HCT116 (cell line): ENCODE data around the gene OR2H1. TPM values are rescaled to one million over a fixed set of nuclear protein-coding genes. Genes with fewer than 3 reads are reported as not detected.
"Not testable (repeated sequence)": the region's sequence is repeated elsewhere in the genome, so short reads cannot be mapped to it uniquely, and the experiment has no call there.

Experiments
- ATAC-seq: fragments of 200-7000 bp; cut with Tn5 transposase; 2 replicates; pipeline ENCODE4 v1.9.1; 2020; ENCODE audit warnings: mild to moderate bottlenecking, moderate library complexity
- BruUV-seq: library from RNA; stranded (reverse); fragments of 400-500 nt; replicated peaks from 2 replicates; lab custom pipeline; 2021; lab: Mats Ljungman, UMichigan
- CTCF ChIA-PET: fragments of 300-600 bp; sonication (Branson Sonifier 250); formaldehyde crosslinking; loops from one replicate; lab custom pipeline; 2021; ENCODE audit warnings: antibody characterized with exemption; lab: Charles Lee
- POLR2A ChIA-PET: fragments of 300-600, 350-600 bp; sonication (Branson Sonifier 250); formaldehyde crosslinking; loops from one replicate; lab custom pipeline; 2021; ENCODE audit warnings: antibody characterized with exemption; lab: Charles Lee
- RAD21 ChIA-PET, 2 experiments: fragments of 300-600 bp; sonication (Branson Sonifier 250); formaldehyde crosslinking; loops; one replicate each; lab custom pipeline; 2023; ENCODE audit warnings: low total read pairs in 2 of 2; ENCODE audit not compliant: uncharacterized antibody in 2 of 2, unreplicated experiment in 2 of 2, low non-redundant PET in 1 of 2; lab: Charles Lee
- DNase-seq: peaks from one replicate; pipeline ENCODE4 v3.0.0-alpha.2; 2010; ENCODE audit warnings: low read depth, low spot score
- H2AFZ ChIP-seq: fragments of 200-600 bp; shearing (Covaris generic), sonication (generic); 2 replicates; pipeline ENCODE4 v1.6.1; 2017; ENCODE audit warnings: low read depth, mixed run types, mixed read lengths, antibody characterized with exemption, low read length; ENCODE audit not compliant: poor library complexity, severe bottlenecking
- H3K27ac ChIP-seq: 2 replicates; pipeline ENCODE4 v1.5.1; 2012; ENCODE audit warnings: low read depth, low read length
- H3K27me3 ChIP-seq: fragments of 200-600 bp; sonication (generic); 2 replicates; pipeline ENCODE4 v1.6.1; 2016; ENCODE audit warnings: mixed run types, low read length, mixed read lengths; ENCODE audit not compliant: insufficient read depth
- H3K36me3 ChIP-seq, 2 experiments: fragments of 200-500 bp in 1 of 2; fragments of 200-600 bp in 1 of 2; sonication (Bioruptor generic) in 1 of 2; sonication (generic) in 1 of 2; 2 replicates each; pipeline versions ENCODE4 v1.5.1 to v1.6.1; 2014 to 2016; ENCODE audit warnings: low read length in 2 of 2, inconsistent platforms in 1 of 2, mixed read lengths in 1 of 2, mixed run types in 1 of 2; ENCODE audit not compliant: insufficient read depth in 2 of 2, control insufficient read depth in 1 of 2
- H3K4me1 ChIP-seq, 2 experiments: fragments of 200-600 bp in 1 of 2; sonication (generic) in 1 of 2; 2 replicates each; pipeline versions ENCODE4 v1.5.1 to v1.6.1; 2012 to 2017; ENCODE audit warnings: low read length in 2 of 2, inconsistent platforms in 1 of 2, mild to moderate bottlenecking in 1 of 2, mixed read lengths in 1 of 2, mixed run types in 1 of 2, moderate library complexity in 1 of 2; ENCODE audit not compliant: insufficient read depth in 2 of 2, control insufficient read depth in 1 of 2
- H3K4me2 ChIP-seq: fragments of 200-600 bp; sonication (generic); 2 replicates; pipeline ENCODE4 v1.6.1; 2017; ENCODE audit warnings: mixed run types, low read length, mixed read lengths
- H3K4me3 ChIP-seq, 2 experiments: fragments of 200-600 bp in 1 of 2; sonication (generic) in 1 of 2; replicated peaks in 1 of 2; 2 replicates each; pipeline ENCODE4 v1.5.1; 2011 to 2016; ENCODE audit warnings: low read length in 2 of 2, control low read depth in 1 of 2, low read depth in 1 of 2, mild to moderate bottlenecking in 1 of 2, mixed read lengths in 1 of 2, mixed run types in 1 of 2
- H3K79me2 ChIP-seq: fragments of 200-600 bp; sonication (generic); 2 replicates; pipeline ENCODE4 v1.6.1; 2017; ENCODE audit warnings: mild to moderate bottlenecking, mixed run types, low read length, moderate library complexity, mixed read lengths; ENCODE audit not compliant: insufficient read depth
- H3K9ac ChIP-seq: fragments of 200-600 bp; sonication (generic); 2 replicates; pipeline ENCODE4 v1.6.1; 2016; ENCODE audit warnings: low read length, mixed read lengths
- H3K9me2 ChIP-seq: fragments of 200-600 bp; sonication (generic), shearing (Covaris generic); 2 replicates; pipeline ENCODE4 v1.6.1; 2017; ENCODE audit warnings: mixed run types, mild to moderate bottlenecking, moderate library complexity; ENCODE audit not compliant: insufficient read depth
- H3K9me3 ChIP-seq, 2 experiments: fragments of 200-500 bp in 1 of 2; fragments of 200-600 bp in 1 of 2; sonication (Bioruptor generic) in 1 of 2; sonication (generic) in 1 of 2; 2 replicates each; pipeline ENCODE4 v1.6.1; 2014 to 2017; ENCODE audit warnings: low read length in 2 of 2, mixed read lengths in 2 of 2, inconsistent platforms in 1 of 2, low read depth in 1 of 2, mild to moderate bottlenecking in 1 of 2, mixed run types in 1 of 2, moderate library complexity in 1 of 2; ENCODE audit not compliant: control insufficient read depth in 1 of 2, insufficient read depth in 1 of 2
- H4K20me1 ChIP-seq: fragments of 200-600 bp; sonication (generic), shearing (Covaris generic); 2 replicates; pipeline ENCODE4 v1.6.1; 2017; ENCODE audit warnings: mixed run types, mild to moderate bottlenecking, moderate library complexity; ENCODE audit not compliant: insufficient read depth
- ATF3 ChIP-seq: IDR thresholded peaks from 2 replicates; pipeline ENCODE4 v1.6.1; 2012
- ELF1 ChIP-seq: IDR thresholded peaks from 2 replicates; pipeline ENCODE4 v1.6.1; 2012; ENCODE audit warnings: low read depth, borderline replicate concordance
- EZH2phosphoT487 ChIP-seq: fragments of 200-600 bp; IDR thresholded peaks from 2 replicates; pipeline ENCODE4 v1.6.1; 2018; ENCODE audit warnings: antibody characterized with exemption, borderline replicate concordance
- POLR2AphosphoS5 ChIP-seq: IDR thresholded peaks from 2 replicates; pipeline ENCODE4 v1.6.1; 2011; ENCODE audit warnings: mild to moderate bottlenecking, low read depth, low read length, moderate library complexity
- RAD21 ChIP-seq: IDR thresholded peaks from 2 replicates; pipeline ENCODE4 v1.6.1; 2012; ENCODE audit warnings: low read depth, mild to moderate bottlenecking
- SP1 ChIP-seq: IDR thresholded peaks from 2 replicates; pipeline ENCODE4 v1.6.1; 2012; ENCODE audit warnings: low read depth
- SRF ChIP-seq: IDR thresholded peaks from 2 replicates; pipeline ENCODE4 v1.6.1; 2012; ENCODE audit warnings: low read depth
- intact Hi-C: fragments of 100-400 bp; cut with micrococcal nuclease; formaldehyde crosslinking; loops from 2 replicates; pipeline ENCODE4 v1.10.0; 2022
- total RNA-seq: library from RNA; stranded (reverse); gene quantifications from one replicate; pipeline ENCODE4 v1.2.1, GENCODE V29; 2021; ENCODE audit not compliant: unreplicated experiment
- TF ChIP-seq, protein P1 (sequence below): IDR thresholded peaks from 2 replicates; pipeline ENCODE4 v1.6.1; 2011; ENCODE audit warnings: mild to moderate bottlenecking, low read length, moderate library complexity; ENCODE audit not compliant: insufficient replicate concordance; ENCODE audit errors: extremely low read depth

The OR2H1 gene
- total RNA-seq, 1 experiment from 2014 or later: not detected

DNA sequence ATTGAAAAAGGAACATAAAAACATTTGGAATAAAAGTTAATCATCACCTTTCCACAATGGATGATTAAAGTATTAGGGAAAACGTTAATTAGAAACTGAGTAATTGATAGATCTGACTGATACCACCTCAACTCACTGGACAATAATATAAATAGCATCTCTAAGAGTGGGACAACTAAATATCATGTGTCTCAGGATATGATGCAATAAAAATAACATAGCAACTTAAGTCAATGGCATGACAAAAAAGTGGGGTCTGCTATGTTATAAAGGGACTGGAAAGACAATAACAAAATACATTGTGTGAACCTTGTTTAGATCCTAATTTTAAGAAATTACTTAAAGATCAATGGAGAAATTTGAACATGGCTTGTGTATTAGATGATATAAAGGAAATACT lies 31.9 kb upstream of the OR2H1 start (continued):
- TF ChIP-seq, protein P1, sequence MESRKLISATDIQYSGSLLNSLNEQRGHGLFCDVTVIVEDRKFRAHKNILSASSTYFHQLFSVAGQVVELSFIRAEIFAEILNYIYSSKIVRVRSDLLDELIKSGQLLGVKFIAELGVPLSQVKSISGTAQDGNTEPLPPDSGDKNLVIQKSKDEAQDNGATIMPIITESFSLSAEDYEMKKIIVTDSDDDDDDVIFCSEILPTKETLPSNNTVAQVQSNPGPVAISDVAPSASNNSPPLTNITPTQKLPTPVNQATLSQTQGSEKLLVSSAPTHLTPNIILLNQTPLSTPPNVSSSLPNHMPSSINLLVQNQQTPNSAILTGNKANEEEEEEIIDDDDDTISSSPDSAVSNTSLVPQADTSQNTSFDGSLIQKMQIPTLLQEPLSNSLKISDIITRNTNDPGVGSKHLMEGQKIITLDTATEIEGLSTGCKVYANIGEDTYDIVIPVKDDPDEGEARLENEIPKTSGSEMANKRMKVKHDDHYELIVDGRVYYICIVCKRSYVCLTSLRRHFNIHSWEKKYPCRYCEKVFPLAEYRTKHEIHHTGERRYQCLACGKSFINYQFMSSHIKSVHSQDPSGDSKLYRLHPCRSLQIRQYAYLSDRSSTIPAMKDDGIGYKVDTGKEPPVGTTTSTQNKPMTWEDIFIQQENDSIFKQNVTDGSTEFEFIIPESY: no peak
- TF ChIP-seq ATF3: no peak
- TF ChIP-seq SRF: no peak
- TF ChIP-seq EZH2phosphoT487: no peak

- intact Hi-C loops: no loop called here
- H3K79me2 ChIP-seq: no peaks in the 10 kb centered on the region
- H3K36me3 ChIP-seq: no peaks in the 10 kb centered on the region
- H2AFZ ChIP-seq: no peak overlapping the region
- no peaks in the 10 kb centered on the region for H3K4me1 ChIP-seq
- H3K27ac ChIP-seq: no peak overlapping the region
- DNase-seq: no peak
- ChIA-PET POLR2A (no interaction called here), CTCF (no interaction called here), RAD21 (no interaction called here)
- no TSS peak for BruUV-seq
- H3K9ac ChIP-seq: no peak overlapping the region
- no peaks in the 10 kb centered on the region for H4K20me1 ChIP-seq
- H3K27me3 ChIP-seq: peaks cover 7% of the 10 kb centered on the region; the same call in 1 of the 2 replicates
- no peaks in the 10 kb centered on the region for H3K9me3 ChIP-seq
- TF ChIP-seq SP1 (no peak), RAD21 (peak; percentile 14; the same call in 1 of the 2 replicates), ELF1 (no peak), POLR2AphosphoS5 (no peak)
- TF ChIP-seq, all 23 proteins: peak for 1
- Histone ChIP-seq H3K4me3 (no peak overlapping the region), H3K4me2 (no peak overlapping the region), H3K9me2 (no peaks in the 10 kb centered on the region)
- no peak; the same call in 1 of the 2 replicates for ATAC-seq
These were observed 30.3 kb upstream of the OR2H1 start for GRCh38 chr6:29426654-29427053.

GRCh38 chr6:29436730-29437129 lies 20.2 kb upstream of the OR2H1 start:
- H3K4me1 ChIP-seq, ATAC-seq, H3K4me2 ChIP-seq, H3K9me3 ChIP-seq, H2AFZ ChIP-seq, H4K20me1 ChIP-seq, DNase-seq, H3K79me2 ChIP-seq, intact Hi-C loops, CTCF ChIA-PET, H3K27me3 ChIP-seq, H3K9ac ChIP-seq, RAD21 ChIA-PET, H3K4me3 ChIP-seq, H3K9me2 ChIP-seq, POLR2A ChIA-PET, BruUV-seq, H3K36me3 ChIP-seq, H3K27ac ChIP-seq: not testable (repeated sequence)
